Posterior cingulate gyrus (tissue), 11 donors: ENCODE measurements around the gene ABHD8.
"Not testable (repeated sequence)": the region's sequence is repeated elsewhere in the genome, so short reads cannot be mapped to it uniquely, and the experiment has no call there.

Source experiments
- DNase-seq, 10 donors: peaks; one replicate each; pipeline versions ENCODE4 v3.0.0 to v3.0.0-alpha.2; 2020 to 2021; ENCODE audit warnings: mixed read lengths in 3 of 10
- intact Hi-C: fragments of 100-400 bp; cut with DNase I; formaldehyde crosslinking; loops from one replicate; pipeline ENCODE4 v1.15.1; 2023

ABHD8 gene

GRCh38 chr19:17304386-17305215 is 1.4 kb upstream of the ABHD8 start:
- no peak for DNase-seq
- intact Hi-C loops = loop anchor here (5.0 kb wide), 1 partner anchor 37 kb away; the partner anchor contains the start of gene BABAM1

DNA sequence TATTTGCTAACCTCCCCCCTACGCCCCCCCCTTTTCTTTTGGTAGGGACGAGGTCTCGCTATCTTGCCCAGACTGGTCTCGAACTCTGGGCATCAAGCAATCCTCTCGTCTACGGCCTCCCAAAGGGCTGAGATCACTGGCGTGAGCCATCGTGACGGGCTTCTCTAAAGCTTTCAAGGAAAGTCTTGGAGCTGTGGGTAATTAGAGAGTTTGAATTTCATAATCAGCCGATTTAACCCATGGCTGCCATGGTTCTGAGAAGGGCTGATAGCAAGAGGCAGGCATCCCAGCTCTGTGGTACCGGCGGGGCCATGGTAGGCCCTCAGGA is 679 bp upstream of the ABHD8 start:
- intact Hi-C loops = loop anchor here (2.0 kb wide), 1 partner anchor 33 kb away; the partner anchor contains the start of gene GTPBP3
- DNase-seq = no peak

- intact Hi-C loops = loop anchor here (2.0 kb wide), 1 partner anchor 34 kb away; the partner anchor contains the start of gene GTPBP3
- DNase-seq = peak in 8 of 10 donors; percentile 29 to 94 (median 58)
These were observed 646 bp downstream of the ABHD8 start for GRCh38 chr19:17302391-17303166.

DNA sequence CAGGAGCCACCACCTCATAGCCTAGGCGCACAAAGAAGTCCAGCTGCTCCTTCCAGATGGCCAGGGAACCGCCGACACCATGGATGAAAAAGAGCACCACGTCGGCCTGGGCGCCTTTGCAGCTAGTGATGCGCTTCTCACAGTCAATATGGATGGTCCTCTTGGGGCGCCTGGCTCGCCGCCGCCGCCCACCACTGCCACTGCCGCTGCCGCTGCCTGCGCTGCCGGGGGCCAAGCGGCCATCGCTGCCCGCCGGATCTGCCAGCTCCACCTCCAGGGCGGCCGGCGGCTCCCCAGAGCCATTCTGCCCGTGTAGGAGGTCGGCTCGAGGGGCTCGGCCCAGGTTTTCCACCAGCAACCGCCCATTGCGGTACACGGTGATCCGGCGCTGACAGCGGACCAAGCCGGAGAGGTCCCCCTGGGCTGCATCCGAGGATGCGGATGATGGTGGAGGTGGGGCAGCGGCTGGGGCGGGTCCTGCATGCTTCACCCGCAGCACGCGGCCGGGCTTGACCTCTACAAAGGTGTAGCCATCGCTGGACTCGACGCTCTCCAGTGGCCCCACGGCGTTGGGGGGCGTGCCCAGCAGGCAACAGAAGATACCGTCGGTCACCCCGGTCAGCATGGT is 2.1 kb downstream of the ABHD8 start:
- intact Hi-C loops = no loop called here
- peak in 1 of 10 donors; percentile 84 for DNase-seq

DNA sequence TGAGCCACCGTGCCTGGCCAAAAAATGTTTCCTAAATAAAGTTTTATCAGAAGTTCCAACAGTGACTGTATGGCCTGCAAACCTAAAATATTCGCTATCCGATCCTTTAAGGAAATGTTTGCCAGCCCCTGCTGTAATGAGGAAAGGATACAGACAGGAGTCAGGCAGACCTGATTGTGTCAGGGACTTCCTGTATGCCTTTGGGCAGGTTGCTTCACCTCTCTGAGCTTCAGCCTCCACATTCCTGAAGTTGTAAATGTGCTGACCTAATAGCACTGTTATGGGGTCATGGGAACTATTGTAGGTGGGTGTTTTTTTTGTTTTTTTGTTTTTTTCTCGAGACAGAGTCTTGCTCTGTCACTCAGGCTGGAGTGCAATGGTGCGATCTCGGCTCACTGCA is 6.2 kb downstream of the ABHD8 start:
- no peak for DNase-seq
- intact Hi-C loops = no loop called here

DNA sequence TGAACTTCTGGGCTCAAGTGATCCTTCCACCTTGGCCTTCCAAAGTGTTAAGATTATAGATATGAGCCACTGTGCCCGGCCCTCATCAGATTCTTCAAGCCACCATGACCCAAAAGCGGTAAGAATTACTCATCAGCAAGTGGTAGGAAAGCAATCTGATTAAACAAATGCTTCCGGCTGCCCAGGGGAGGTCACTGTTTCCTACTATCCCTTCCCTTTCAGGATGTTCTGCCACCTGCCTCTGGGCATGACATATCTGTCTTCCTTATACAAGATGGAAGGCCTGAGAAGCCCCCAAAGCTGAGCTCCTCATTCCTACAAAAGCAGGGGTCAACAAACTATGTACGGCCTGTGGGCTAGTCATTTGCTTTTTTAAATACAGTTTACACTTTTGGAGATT is 7.0 kb downstream of the ABHD8 start:
- DNase-seq = no peak
- intact Hi-C loops = no loop called here

DNA sequence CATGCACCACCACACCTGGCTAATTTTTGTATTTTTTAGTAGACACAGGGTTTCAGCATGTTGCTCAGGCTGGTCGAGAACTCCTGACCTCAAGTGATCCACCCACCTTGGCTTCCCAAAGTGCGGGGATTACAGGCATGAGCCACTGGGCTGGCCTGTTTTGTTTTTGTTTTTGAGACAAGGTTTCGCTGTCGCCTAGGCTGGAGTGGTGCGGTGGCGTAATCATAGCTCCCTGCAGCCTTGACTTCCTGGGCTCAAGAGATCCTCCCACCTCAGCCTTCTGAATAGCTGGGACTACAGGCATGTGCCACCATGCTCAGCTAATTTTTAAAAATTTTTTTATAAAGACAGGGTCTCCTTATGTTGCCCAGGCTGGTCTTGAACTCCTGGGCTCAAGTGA is 7.7 kb downstream of the ABHD8 start:
- intact Hi-C loops, DNase-seq: not testable (repeated sequence)

GRCh38 chr19:17294051-17294891 is 9.0 kb downstream of the ABHD8 start:
- intact Hi-C loops = no loop called here
- DNase-seq = peak in 1 of 10 donors; percentile 87

DNA sequence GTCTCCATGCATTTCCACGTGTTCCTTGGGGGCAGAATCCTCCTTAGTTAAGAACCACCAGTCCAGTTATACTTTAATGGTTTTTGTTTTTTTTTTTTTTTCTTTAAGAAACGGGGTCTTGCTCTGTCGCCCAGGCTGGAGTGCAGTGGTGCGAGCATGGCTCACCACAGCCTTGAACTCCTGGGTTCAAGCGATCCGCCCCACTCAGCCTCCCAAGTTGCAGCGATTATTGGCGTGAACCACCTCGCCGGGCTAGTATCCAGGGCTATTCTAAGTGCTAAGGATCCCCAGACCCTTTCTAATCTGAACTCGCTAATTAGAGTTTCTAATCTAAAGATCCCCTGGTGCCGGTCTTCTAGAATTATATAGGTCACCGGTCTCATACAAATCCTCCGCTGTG is 9.6 kb downstream of the ABHD8 start:
- intact Hi-C loops = no loop called here
- no peak for DNase-seq

DNA sequence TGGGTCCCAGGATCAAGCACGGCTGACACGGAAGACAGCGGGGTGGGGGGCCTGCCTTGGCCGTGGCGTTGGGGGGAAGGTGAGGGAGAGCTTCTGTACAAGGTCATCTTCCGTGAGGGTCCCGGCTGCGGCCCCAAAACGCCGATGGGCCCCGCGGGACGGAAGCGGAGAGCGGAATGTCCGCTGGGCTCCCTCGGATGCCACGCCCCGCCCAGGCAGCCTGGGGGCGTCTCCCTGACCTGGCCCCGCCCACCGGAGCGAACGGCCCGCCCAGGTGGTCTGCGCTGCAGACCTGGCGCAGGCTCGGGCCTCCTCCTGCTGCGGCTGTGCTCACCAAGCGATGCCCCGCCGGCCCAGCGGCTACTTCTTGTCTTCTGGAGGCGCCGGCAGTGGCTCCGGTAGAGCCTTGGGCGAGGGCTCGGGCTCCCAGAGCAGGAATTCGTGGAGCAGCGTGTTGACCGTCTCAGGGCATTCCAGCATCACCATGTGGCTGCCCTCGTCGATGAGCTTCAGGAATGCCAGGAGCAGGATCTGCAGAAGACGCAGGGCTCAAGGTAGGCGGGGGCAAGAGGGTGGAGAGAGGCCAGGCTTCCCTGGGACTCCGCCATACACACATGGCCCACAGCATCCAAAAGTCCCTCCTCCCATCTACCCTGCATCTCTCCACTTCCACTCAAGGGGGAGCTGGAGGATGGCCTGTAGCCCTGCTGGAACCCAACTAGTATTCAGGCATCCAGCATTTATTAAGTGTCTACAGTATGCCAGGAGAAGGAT is 10.7 kb downstream of the ABHD8 start:
- intact Hi-C loops = no loop called here
- peak in 5 of 10 donors; percentile 48 to 92 (median 51) for DNase-seq

GRCh38 chr19:17289489-17289888 is 13.7 kb downstream of the ABHD8 start:
- DNase-seq = peak in 7 of 10 donors; percentile 18 to 90 (median 49)
- intact Hi-C loops = no loop called here

GRCh38 chr19:17286752-17287151 is 16.5 kb downstream of the ABHD8 start:
- intact Hi-C loops = no loop called here
- no peak for DNase-seq

GRCh38 chr19:17286263-17286662 is 17.0 kb downstream of the ABHD8 start:
- intact Hi-C loops = no loop called here
- no peak for DNase-seq

GRCh38 chr19:17285415-17286135 is 17.6 kb downstream of the ABHD8 start:
- intact Hi-C loops = no loop called here
- DNase-seq = no peak

- intact Hi-C loops = loop anchor here (1.0 kb wide), 1 partner anchor 216 kb away; no protein-coding TSS in a partner anchor
- DNase-seq = no peak
These were observed 19.7 kb downstream of the ABHD8 start for GRCh38 chr19:17283504-17283996.

- intact Hi-C loops = loop anchor here (1.0 kb wide), 2 partner anchors 76 to 215 kb away; no protein-coding TSS in a partner anchor
- peak; percentile 60 to 97 (median 78) for DNase-seq
These were observed 20.6 kb downstream of the ABHD8 start for GRCh38 chr19:17282488-17283125.

DNA sequence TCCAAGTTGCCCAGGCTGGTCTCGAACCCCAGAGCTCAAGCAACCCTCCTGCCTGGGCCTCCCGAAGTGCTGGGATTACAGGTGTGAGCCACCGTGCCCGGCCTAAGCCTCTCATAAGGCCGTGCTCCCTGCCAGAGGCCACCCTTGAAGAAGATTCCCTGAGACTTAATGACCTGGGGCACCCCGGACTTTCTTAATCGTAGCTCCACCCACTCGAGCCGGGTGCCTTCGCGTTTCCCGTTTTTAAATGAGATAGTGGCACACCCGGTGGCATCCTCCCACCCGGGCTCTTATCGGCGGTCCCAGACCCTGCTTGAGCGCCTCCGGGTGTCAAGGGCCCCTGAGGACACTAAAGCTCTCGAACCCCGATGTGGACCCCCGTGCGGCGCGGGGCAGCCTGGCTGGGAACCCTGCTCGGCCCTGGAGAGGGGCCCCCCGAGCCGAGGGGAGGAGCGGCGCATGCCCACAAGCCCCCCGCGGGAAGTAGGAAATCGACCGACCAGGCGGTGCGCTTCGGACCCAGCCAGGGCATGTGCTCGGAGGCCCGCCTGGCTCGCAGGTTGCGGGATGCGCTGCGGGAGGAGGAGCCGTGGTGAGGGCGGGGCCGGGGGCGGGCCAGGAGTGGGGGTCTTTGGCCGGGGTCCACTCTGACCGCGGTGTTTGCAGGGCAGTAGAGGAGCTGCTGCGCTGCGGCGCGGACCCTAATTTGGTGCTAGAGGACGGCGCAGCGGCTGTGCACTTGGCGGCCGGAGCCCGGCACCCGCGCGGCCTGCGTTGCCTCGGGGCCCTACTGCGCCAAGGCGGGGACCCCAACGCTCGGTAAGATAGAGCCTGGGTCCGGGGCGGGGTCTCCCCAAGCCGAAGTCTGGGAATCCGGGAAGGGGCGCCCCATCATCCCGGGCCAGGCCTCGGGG is 21.6 kb downstream of the ABHD8 start, which contains the start of gene ANKLE1:
Gene ANKLE1 (plus strand): TSS at position 511 of the 914 bp plus-strand sequence. CDS start 20 bp downstream, at position 531.
- intact Hi-C loops = loop anchor here (1.0 kb wide), 1 partner anchor 75 kb away; no protein-coding TSS in a partner anchor
- peak in 5 of 10 donors; percentile 24 to 89 (median 56) for DNase-seq
